HG02642 (cell line): ENCODE measurements around the gene ZIC4.

Source experiments
- ATAC-seq: cut with Tn5 transposase; IDR thresholded peaks from one replicate; pipeline ENCODE4 v1.9.1; 2021; ENCODE audit warnings: mild to moderate bottlenecking; ENCODE audit not compliant: unreplicated experiment, poor library complexity

Gene ZIC4

GRCh38 chr3:147407498-147408187 lies 1.3 kb upstream of the ZIC4 start:
- ATAC-seq: no peak

- no peak for ATAC-seq
Observed at GRCh38 chr3:147407114-147407497, 763 bp upstream of the ZIC4 start.

GRCh38 chr3:147405231-147406027 lies 914 bp downstream of the ZIC4 start:
- no peak for ATAC-seq

- no peak for ATAC-seq
Observed at GRCh38 chr3:147404800-147405230, 1.5 kb downstream of the ZIC4 start.

GRCh38 chr3:147404000-147404799 lies 2.1 kb downstream of the ZIC4 start:
- no peak for ATAC-seq

GRCh38 chr3:147403511-147403910 lies 2.8 kb downstream of the ZIC4 start:
- no peak for ATAC-seq

- no peak for ATAC-seq
Observed at GRCh38 chr3:147402159-147402558, 4.2 kb downstream of the ZIC4 start.

- ATAC-seq: no peak
Observed at GRCh38 chr3:147401421-147401820, 4.9 kb downstream of the ZIC4 start.

- no peak for ATAC-seq
Observed at GRCh38 chr3:147400999-147401398, 5.3 kb downstream of the ZIC4 start.

- no peak for ATAC-seq
Observed at GRCh38 chr3:147400111-147400510, 6.2 kb downstream of the ZIC4 start.

- ATAC-seq: no peak
Observed at GRCh38 chr3:147398813-147399534, 7.4 kb downstream of the ZIC4 start.

- no peak for ATAC-seq
Observed at GRCh38 chr3:147397875-147398812, 8.2 kb downstream of the ZIC4 start.

- no peak for ATAC-seq
Observed at GRCh38 chr3:147397155-147397874, 9.0 kb downstream of the ZIC4 start.

GRCh38 chr3:147396712-147397046 lies 9.7 kb downstream of the ZIC4 start:
- ATAC-seq: no peak

GRCh38 chr3:147395899-147396711 lies 10.2 kb downstream of the ZIC4 start:
- no peak for ATAC-seq

GRCh38 chr3:147394884-147395225 lies 11.5 kb downstream of the ZIC4 start:
- ATAC-seq: no peak

- no peak for ATAC-seq
Observed at GRCh38 chr3:147393943-147394883, 12.1 kb downstream of the ZIC4 start.
